Eye (tissue), 1 donor: Measurements from ENCODE around the gene GPR55.
A peak's percentile ranks its signal among the peaks of the same experiment; 100 is the strongest.
"Not testable (repeated sequence)": the region's sequence is repeated elsewhere in the genome, so short reads cannot be mapped to it uniquely, and the experiment has no call there.

Experiments used
- DNase-seq: peaks from one replicate; pipeline ENCODE4 v3.0.0-alpha.2; 2015

Gene GPR55, protein sequence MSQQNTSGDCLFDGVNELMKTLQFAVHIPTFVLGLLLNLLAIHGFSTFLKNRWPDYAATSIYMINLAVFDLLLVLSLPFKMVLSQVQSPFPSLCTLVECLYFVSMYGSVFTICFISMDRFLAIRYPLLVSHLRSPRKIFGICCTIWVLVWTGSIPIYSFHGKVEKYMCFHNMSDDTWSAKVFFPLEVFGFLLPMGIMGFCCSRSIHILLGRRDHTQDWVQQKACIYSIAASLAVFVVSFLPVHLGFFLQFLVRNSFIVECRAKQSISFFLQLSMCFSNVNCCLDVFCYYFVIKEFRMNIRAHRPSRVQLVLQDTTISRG

DNA sequence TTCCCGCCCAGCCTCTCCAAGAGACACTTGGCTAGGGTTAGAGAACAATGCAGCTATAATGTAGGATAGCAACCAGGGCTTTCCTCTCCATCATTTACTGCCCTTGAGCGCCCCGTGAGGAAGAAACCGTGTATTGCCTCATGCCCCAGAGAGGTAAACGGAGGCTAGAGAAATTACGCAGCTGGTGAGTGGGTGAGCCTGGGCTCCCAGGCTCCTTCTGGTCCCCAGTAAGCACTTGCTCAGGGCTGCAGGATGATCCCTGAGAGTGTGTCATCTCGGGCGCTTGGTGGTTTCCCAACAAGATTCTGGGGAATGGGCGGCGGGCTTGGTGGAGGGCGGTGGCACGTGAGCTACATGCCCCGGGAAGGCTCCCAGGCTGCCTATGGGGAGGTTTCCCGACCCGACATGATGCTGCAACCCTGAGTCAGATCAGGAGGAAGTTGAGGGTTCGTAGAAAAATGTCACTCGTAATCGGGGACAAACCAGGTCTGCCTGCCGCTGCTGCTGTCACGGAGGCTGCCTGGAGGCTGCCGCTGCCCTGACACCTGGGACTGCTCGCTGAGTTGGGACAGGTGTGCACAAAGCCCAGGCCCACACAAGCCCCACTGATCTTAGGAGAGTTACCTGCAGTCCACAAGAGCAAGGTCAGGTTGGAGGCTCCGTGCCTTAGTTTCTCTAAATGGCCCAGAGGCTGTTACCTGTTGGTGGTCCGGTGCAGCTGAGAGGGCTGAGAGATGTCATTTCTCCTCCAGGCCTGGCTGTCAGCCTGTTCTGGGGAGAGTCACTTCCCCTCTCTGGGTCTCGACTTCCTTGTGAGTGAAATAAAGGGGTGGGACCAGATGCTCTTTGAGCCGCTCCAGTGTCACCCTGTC, at the start of gene GPR55:
Gene GPR55, minus strand, starts transcription at position 773 of the 872 bp plus-strand sequence. CDS start 14,280 bp downstream, outside the sequence.
- peak; percentile 30 for DNase-seq

DNA sequence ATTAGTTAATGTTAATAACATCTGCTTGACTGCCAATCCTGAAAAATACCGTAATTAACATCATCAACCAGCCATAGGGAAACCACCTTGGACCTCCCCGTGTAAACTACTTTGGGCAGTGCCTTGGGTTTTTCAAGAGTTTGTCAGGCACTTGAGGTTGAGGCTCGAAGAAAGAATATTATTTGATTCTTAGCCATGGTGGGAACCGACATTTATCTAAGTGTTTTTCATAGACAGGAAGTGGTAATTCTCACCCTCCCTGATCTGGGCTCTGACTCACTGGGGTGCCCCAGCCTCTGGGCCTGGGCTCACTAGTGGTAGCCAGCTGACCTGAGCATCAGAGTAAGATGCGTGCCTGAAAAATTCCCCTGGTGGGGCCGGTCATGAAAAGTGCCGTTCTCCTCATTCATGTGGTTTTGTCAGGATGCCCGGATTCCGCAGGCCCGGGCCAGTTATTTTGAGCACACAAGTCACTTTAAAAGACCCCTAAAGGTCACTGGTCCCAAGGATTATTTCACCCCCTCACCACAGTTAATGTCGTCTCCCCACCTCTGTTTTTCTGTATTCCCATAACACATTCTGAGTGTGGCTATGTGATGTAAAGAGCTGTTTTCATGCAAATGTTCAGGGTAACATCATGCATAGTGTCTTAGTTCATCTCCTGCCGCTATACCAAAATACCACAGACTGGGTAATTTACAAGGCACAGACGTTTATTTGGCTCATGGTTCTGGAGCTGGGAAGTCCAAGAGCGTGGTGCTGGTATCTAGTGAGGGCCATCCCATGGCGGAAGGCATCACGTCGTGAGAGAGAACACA, 49.3 kb upstream of the GPR55 start:
- DNase-seq, result no peak

DNA sequence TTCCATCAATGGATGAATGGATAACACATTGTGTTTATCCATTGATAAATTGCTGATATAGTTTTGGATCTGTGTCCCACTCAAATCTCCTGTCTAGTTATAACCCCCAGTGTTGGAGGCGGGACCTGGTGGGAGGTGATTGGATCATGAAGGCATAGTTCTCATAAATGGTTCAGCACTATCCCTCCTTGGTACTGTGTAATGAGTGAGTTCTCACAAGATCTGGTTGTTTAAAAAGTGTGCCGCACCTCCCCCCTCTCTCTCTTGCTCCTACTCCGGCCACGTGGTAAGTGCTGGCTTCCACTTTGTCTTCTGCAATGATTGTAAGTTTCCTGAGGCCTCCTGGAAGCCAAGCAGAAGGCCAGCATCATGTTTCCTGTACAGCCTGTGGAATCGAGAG, 47.0 kb upstream of the GPR55 start:
- no peak for DNase-seq

DNA sequence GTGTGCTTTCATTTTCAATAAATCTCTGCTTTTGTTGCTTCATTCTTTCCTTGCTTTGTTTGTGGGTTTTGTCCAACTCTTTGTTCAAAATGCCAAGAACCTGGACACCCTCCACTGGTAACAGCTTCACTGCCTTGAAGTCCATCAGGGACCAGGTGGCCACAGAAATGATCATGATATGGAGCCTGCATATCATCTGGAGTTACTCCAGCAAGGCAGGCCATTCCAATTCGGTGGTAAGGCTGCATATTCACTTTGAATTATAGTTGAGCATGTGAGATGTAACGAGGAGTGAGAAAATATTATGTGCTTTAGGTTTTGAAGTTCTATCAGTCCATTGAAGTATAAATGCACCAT, 44.6 kb upstream of the GPR55 start:
- DNase-seq, result no peak

DNA sequence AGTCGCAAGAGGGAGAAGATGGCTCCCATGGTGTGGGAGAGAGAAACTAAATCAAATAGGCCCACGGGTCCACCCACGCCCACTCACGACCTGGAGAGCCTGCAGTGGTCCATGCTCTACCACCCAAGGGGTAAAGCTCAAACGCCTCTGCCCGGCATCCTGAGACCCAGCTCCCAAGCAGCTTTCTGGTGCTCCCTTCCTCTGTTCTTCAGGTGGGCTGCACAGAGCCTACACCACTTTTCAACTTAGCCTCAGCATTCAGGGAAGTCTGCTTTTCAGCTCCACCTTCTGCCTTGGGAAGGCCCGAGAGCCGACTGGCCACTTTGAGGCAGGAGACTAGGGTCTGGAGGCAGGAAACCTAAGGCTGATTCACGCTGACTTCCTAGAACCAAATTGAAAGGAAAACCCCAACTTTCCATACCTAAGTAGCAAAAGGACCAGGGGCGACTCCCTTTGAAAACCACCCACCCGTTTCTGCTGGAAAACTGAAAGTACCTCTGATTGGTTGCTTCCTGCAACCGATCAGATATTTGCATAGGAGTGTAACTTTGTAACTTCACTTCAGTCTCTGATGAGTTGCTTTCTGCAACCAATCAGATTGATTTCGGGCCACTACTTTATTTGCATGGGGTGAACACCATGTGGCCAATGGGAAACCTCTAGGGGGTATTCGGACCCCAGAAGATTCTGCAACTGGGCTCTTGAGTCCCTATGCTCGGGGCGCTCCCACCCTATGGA, 44.0 kb upstream of the GPR55 start:
- no peak for DNase-seq

DNA sequence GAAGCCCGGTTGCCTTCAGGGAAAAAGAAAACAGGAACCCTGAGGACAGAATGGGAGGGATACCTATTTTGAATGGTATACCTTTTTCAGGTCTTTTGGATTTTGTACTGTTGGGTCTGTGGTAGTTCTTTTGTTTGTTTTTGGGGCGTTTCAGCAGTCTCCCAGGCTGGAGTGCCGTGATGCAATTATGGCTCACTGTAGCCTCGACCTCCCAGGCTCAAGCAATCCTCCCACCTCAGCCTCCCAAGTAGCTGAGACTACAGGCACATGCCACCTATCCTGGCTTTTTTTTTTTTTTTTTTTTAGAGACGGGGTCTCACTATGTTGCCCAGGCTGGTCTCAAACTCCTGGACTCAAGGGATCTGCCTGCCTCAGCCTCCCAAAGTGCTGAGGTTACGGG, 43.3 kb upstream of the GPR55 start:
- not testable (repeated sequence) for DNase-seq

DNA sequence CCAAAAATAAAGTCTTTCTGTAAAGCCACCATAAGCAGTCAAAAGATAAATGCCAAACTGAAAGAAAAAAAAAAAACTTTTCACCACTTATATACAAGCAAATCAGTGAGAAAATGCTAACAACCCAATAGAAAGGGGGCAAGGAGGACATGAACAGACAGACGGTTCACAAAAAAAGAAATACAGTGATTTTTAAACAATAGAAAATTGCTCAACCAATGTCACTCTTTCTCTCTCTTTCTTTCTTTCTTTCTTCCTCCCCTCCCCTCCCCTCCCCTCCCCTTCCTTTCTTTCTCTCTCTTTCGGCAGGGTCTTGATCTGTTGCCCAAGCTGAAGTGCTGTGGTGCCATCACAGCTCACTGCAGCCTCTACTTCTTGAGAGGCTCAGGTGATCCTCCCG, 42.1 kb upstream of the GPR55 start:
- no peak for DNase-seq

DNA sequence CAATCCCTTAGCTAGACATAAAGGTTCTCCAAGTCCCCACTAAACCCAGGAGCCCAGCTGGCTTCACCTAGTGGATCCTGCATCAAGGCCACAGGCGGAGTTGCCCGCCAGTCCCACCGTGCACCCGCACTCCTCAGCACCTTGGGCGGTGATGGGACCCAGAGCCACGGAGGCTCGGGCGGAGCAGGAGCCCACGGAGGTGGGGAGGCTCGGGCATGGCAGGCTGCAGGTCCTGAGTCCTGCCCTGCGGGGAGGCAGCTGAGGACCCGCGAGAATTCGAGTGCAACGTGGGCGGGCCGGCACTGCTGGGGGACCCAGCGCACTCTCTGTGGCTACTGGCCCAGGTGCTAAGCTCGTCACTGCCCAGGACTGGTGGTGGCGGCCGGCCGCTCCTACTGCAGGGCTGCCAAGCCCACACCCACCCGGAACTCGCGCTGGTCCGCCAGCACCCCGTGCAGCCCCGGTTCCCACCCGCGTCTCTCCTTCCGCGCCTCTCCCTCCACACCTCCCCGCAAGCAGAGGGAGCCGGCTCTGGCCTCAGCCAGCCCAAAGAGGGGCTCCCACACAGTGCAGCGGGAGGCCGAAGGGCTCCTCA, 39.2 kb upstream of the GPR55 start:
- no peak for DNase-seq

DNA sequence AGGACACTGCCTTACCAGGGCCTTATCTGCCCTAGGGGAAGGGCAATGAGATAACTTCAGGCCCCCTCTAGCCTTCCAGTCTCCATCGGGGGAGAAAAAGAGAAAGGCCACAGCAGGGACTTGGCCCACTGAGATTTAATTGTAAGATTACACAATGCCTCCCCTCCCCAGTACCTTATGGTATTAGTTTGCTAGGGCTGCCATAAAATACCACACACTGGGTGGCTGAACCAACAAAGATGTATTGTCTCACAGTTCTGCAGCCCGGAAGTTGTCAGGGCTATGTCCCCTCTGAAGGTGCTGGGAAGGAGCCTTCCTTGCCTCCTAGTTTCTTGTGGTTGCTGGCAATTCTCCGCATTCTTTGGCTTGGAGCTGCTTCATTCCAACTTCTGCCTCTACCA, 36.0 kb upstream of the GPR55 start:
- DNase-seq, result no peak

DNA sequence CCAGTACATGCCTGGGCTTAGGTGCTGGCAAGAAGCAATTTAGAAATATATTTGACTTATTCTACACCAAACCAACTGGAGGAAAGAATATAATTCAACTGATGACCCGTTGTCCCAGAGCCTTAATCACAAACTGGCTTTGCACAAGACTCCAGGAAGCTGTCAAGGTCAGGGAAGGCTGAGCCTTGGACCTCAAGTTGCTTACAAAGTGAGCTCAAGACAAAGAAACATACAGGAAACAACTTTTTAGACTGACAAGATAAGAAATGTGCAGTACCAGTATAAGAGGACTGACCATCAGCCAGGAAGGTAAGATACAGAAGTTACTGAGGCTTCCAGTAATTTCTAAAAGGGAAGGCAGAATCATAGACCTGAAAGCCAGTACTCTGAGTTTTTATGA, 35.0 kb upstream of the GPR55 start:
- DNase-seq, result no peak

DNA sequence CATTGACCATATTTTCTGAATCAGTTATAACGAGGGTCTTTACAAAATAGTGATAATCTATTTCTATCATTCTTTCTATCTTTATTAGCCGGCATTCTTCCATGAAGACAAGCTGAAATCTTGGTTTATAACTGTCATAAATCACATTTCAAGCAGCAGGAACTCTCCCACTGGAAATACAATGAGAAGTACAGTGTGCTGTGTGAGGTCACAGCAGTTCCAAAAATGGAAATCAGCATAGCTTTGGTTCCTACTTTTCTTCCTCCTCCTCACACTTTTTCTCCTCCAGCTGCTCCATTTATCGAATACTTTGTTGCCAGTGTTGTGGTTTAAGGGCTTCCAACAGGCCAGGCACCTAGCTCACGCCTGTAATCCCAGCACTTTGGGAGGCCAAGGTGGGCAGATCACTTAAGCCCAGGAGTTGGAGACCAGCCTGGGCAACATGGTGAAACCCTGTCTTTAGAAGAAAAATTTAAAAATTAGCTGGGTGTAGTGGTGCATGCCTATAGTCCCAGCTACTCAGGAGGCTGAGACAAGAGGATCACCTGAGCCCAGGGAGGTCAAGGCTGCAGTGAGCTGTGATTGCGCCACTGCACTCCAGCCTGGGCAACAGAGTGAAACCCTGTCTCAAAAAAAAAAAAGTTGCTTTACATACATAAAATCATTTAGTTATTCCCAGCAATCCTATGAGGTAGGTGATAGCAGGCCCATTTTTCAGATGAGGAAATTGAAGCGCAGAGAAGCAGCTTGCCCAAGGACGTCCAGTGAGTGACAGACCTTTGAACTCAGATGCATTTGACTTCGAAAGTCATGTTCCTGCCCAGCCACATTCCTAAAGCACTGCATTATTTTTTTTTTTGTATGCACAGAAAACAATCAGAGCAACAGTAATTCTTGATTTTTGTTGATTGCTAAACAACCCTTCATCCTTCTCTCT, 34.0 kb upstream of the GPR55 start:
- no peak for DNase-seq

DNA sequence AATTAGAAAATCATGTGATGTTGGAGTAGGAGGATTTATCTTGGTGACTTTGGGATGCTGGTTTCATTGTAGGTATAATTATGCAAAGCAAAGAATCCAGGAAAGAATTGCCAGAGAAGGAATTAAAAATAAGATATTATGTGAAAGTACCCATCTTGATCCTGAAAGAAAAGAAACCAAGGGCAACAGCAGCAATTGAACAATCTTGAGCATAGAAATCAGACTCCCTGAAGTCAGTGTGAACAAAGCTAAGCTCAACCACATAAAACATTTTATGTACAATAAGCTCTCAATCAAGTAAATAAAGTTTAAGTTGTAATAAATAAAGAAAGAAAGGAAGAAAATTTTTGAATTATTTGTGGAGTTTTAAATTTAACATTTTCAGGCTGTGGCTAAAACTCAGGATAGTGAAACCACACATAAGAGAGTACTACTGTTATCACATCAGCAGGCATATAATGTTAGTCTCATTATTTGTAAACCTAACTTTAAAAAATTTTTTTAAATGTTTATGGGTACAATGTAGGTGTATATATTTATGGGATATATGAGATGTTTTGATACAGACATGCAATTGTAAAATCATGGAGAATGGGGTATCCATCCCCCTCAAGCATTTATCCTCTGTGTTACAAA, 32.8 kb upstream of the GPR55 start:
- DNase-seq, result no peak

DNA sequence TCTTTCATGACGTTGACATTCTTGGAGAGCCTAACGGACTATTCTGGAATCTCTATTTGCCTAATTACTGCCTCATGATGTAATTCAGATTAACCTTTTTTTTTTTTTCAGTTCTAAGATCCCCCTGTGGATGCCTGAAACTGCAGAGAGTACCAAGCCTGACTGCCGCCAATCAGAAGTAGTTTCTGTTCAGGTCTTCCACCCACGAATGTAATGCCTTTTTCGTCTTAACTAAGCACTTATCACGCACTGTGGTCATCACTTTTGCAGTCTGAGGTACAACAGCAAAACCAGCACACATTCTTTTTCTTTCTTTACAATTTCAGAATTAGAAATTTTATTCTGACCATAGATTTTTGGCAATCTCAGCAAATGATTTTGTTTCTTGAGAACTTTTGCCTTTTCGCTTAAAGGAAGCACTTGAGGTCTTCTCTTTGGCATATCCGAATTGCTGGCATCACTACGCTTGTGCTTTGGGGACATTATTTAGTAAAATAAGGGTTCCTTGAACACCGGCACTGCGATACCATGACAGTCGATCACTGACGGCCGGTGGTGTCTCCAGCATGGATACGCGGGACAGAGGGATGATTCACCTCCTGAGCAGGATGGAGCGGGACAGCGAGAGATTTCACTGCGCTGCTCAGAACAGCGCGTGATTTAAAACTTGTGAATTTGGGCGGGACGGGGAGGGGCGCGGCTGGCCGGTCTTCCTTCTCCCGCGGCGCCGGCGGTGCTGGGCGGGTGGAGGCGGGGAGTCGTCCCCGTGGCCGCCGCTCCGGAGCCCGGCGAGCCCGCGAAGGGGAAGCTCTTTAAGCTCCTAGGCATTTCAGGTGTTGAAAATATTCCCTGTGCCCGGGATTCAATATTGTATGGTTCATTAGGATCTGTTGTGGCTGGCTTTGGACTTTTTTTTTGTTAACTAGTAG, 32.0 kb upstream of the GPR55 start:
- peak; percentile 58 for DNase-seq

DNA sequence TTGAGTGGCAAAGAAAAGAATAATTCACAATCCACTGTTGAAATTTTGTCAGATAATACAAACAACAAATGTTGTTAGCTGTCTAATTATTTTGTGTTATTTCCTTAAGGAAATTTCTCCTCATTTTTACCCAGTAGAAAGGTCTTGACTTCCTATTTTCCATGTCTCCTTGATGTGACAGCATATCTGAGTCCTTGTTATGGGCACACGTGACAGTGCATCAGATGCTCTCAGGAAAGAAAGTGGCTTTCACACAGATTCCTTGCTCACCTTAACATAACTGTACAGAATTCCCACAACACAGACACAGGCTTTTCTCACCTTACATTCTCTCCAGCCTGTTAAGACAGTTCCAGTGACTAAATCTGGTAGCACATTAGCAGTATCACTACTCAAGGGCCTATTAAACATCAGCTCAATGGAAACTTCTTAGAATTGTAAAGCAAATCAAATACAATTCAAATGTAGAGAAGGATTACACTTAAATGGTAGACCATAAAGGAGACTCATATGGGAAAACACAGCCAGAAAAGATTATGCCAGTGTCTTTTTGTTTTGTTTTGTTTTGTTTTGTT, 30.2 kb upstream of the GPR55 start:
- DNase-seq, result no peak

DNA sequence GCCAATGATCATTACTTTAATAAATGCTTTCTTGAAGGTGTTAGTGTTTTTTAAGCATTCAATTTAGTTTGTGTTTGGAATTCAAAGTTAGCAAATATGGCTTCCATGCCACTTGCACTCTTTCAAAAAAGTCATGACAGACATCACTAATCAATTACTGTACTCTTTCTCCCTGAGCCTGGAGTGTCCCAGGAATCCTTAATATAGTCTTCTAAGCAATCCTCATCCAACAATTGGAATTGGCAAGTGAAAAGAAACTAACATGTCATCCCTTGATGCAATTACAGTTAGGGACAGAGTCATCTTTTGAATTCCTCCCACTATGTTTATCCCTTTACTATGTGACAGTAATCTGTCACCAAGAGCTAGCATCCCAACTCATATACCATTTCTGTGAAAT, 29.7 kb upstream of the GPR55 start:
- no peak for DNase-seq

DNA sequence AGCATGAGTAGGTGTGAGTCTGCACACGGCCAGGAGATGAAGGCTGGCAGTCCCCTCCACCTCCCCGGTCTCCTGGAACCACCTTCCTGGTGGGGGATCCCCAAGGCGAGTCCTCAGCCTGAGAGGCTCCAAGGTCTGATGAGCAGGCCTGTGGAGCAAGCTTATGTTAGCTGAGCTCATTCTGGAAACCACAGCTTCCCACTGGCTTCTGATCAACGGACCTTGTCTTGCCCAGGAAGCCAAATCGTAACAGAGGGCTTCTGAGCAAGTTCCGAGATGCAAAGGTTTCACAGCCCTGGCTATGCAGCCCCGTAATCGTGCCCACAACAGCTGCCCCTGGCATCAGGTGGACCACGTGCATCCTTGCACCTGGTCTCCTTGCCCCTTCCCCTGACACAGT, 28.8 kb upstream of the GPR55 start:
- no peak for DNase-seq

DNA sequence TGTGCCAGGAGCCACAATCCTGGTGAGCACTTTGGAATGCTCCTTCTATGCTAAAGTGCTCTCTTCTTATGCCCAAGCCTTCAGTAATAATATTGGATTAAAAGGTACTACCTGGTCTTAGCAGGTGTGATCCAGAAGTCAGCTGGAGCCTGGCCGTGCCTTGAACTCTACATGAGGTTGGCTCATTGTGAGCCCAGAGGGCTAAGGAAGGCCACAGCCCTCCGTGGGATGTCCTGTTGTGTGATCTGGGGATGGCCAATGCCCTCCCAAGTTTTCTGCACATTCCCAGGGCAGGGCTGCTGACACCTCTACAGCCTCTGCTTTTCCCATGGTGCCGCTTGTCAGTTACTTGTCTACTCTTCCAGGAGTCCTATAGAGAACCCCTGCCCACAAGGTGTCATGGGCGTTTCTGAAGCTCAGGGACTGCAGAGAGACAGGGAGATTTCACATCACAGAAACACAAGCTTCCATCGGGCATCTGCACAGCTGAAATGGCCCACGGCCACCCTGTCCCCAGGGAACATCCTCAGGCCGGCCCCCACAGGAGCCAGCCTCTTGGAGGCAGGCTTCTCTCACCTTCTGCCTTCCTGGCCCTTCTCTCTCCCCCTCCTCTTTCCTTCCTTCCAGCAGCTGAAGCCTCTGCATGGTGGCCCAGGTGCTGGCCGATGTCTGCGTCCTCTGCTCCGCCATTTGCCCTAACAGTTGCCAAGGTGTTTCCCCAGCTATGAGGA, 27.3 kb upstream of the GPR55 start:
- no peak for DNase-seq

DNA sequence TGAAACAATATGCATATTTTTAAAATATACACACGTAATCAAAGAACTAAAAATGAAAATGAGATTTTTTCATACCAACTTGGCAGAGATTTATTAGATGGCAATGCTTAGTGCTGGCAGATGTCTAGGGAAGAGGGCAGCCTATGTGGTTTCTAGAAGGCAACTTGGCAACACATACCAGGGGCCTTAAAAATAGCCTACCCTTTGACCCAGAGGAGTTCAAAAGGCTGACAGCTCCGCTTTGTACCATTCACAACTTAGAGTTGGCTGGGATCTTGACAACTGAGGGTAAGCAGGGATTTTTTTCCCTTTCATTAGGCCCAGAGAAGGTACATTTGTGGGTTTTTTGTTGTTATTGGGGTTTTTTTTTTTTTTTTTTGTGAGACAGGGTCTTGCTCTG, 26.4 kb upstream of the GPR55 start:
- DNase-seq, result no peak
